Osteoblast (primary cell): ENCODE data around the gene FHDC1. TPM values are rescaled to one million over a fixed set of nuclear protein-coding genes. Genes with fewer than 3 reads are reported as not detected.
A peak's percentile ranks its signal among the peaks of the same experiment; 100 is the strongest.

Experiments used
- DNase-seq: peaks from one replicate; pipeline ENCODE4 v3.0.0; 2011; ENCODE audit warnings: low spot score, mixed read lengths; ENCODE audit not compliant: insufficient read length; ENCODE audit errors: missing footprints
- H2AFZ ChIP-seq: 2 replicates; pipeline ENCODE4 v1.6.0; 2011; ENCODE audit warnings: mild to moderate bottlenecking, low read length
- H3K27ac ChIP-seq: 2 replicates; pipeline ENCODE4 v1.5.1; 2011; ENCODE audit warnings: mild to moderate bottlenecking, low read depth, low read length, moderate library complexity
- H3K27me3 ChIP-seq: 2 replicates; pipeline ENCODE4 v1.6.0; 2012; ENCODE audit warnings: mild to moderate bottlenecking, control low read depth, inconsistent platforms, low read length, moderate library complexity; ENCODE audit not compliant: insufficient read depth
- H3K36me3 ChIP-seq: 2 replicates; pipeline ENCODE4 v1.5.1; 2011; ENCODE audit warnings: mild to moderate bottlenecking, low read length, control low read depth, moderate library complexity; ENCODE audit not compliant: insufficient read depth
- H3K4me1 ChIP-seq: 2 replicates; pipeline ENCODE4 v1.5.1; 2011; ENCODE audit warnings: mild to moderate bottlenecking, low read length, control low read depth, moderate library complexity; ENCODE audit not compliant: insufficient read depth
- H3K4me2 ChIP-seq: 2 replicates; pipeline ENCODE4 v1.6.0; 2011; ENCODE audit warnings: mild to moderate bottlenecking, low read length; ENCODE audit not compliant: insufficient read depth
- H3K4me3 ChIP-seq: fragments of 200-600 bp; sonication (generic); 3 replicates; pipeline ENCODE4 v1.5.1; 2012; ENCODE audit warnings: mild to moderate bottlenecking, low read length, inconsistent platforms; ENCODE audit not compliant: insufficient read depth
- H3K79me2 ChIP-seq: 2 replicates; pipeline ENCODE4 v1.6.0; 2012; ENCODE audit warnings: mild to moderate bottlenecking, low read length, control low read depth, inconsistent platforms; ENCODE audit not compliant: insufficient read depth
- H3K9me3 ChIP-seq: 2 replicates; pipeline ENCODE4 v1.5.1; 2011; ENCODE audit warnings: low read depth, low read length, control low read depth
- H4K20me1 ChIP-seq: 2 replicates; pipeline ENCODE4 v1.6.0; 2012; ENCODE audit warnings: mild to moderate bottlenecking, low read length, control low read depth; ENCODE audit not compliant: insufficient read depth
- total RNA-seq: library from RNA; depleted of rRNA; stranded (reverse); fragments of >200 nt; gene quantifications from 2 replicates; pipeline ENCODE4 v1.2.3, GENCODE V29; 2012
- TF ChIP-seq, protein P1 (sequence below): IDR thresholded peaks from 2 replicates; pipeline ENCODE4 v1.5.1; 2011; ENCODE audit warnings: mild to moderate bottlenecking, low read depth, low read length, moderate library complexity; ENCODE audit errors: extremely low read depth

FHDC1 gene
- total RNA-seq, 1 donor: 0.36 TPM

DNA sequence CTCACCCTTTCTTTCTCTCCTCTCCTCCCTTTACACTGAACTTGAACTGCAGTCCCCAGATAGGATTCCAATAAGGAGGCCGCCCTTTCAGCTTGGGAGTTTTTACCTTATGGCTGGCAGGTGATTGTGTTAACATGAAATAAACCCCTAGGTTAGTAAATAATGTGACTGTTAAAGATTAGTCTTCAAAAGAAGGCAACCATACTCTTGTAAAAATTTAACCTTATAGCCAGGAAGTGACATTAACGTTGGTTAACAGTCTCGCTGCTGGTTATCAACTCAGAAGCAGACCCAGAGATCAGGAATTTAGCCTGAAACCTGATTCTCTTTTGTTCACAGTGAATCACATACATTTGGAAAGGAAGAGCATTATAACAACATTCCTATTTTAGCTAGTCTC is 15.2 kb downstream of the FHDC1 start:
- no peak overlapping the region for H2AFZ ChIP-seq
- H3K79me2 ChIP-seq: no peaks in the 10 kb centered on the region
- H3K4me3 ChIP-seq: no peak overlapping the region
- no peaks in the 10 kb centered on the region for H3K9me3 ChIP-seq
- no peak for DNase-seq
- TF ChIP-seq, protein P1, sequence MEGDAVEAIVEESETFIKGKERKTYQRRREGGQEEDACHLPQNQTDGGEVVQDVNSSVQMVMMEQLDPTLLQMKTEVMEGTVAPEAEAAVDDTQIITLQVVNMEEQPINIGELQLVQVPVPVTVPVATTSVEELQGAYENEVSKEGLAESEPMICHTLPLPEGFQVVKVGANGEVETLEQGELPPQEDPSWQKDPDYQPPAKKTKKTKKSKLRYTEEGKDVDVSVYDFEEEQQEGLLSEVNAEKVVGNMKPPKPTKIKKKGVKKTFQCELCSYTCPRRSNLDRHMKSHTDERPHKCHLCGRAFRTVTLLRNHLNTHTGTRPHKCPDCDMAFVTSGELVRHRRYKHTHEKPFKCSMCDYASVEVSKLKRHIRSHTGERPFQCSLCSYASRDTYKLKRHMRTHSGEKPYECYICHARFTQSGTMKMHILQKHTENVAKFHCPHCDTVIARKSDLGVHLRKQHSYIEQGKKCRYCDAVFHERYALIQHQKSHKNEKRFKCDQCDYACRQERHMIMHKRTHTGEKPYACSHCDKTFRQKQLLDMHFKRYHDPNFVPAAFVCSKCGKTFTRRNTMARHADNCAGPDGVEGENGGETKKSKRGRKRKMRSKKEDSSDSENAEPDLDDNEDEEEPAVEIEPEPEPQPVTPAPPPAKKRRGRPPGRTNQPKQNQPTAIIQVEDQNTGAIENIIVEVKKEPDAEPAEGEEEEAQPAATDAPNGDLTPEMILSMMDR: no peak
- no peak overlapping the region for H3K4me2 ChIP-seq
- H4K20me1 ChIP-seq: no peaks in the 10 kb centered on the region
- no peaks in the 10 kb centered on the region for H3K36me3 ChIP-seq
- peaks cover 36% of the 10 kb centered on the region for H3K27me3 ChIP-seq
- no peaks in the 10 kb centered on the region for H3K4me1 ChIP-seq
- no peak overlapping the region for H3K27ac ChIP-seq

DNA sequence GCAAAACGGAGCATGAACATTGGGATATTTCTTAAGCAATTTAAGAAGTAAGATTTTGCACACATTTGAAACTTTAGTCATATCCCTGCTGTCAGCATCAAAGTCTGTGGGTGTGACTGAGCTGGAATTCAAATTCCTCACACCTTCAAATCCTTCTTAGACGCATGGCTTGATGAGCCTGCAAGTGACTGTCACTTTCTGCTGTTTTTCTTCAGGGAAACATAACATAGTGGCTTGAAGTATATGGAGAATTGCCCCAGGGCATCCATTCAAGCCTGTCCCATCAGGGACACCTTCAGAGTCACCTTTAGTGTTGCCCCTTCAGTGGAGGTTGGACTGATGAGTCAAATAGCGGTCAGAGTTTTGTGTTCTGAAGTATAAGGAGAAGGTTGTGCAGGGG is 17.4 kb downstream of the FHDC1 start:
- H3K4me3 ChIP-seq: no peak overlapping the region
- no peak overlapping the region for H2AFZ ChIP-seq
- H3K4me1 ChIP-seq: no peaks in the 10 kb centered on the region
- no peaks in the 10 kb centered on the region for H4K20me1 ChIP-seq
- DNase-seq: no peak
- no peak overlapping the region for H3K27ac ChIP-seq
- H3K9me3 ChIP-seq: no peaks in the 10 kb centered on the region
- peaks cover 23% of the 10 kb centered on the region for H3K27me3 ChIP-seq
- no peak overlapping the region for H3K4me2 ChIP-seq
- H3K36me3 ChIP-seq: no peaks in the 10 kb centered on the region
- no peaks in the 10 kb centered on the region for H3K79me2 ChIP-seq
- TF ChIP-seq, protein P1: no peak

GRCh38 chr4:152954741-152955140 is 18.6 kb downstream of the FHDC1 start:
- no peaks in the 10 kb centered on the region for H3K4me1 ChIP-seq
- DNase-seq: no peak
- no peak overlapping the region for H3K4me2 ChIP-seq
- no peaks in the 10 kb centered on the region for H4K20me1 ChIP-seq
- H3K9me3 ChIP-seq: no peaks in the 10 kb centered on the region
- TF ChIP-seq, protein P1: no peak
- no peaks in the 10 kb centered on the region for H3K79me2 ChIP-seq
- no peak overlapping the region for H2AFZ ChIP-seq
- H3K36me3 ChIP-seq: no peaks in the 10 kb centered on the region
- peaks cover 18% of the 10 kb centered on the region for H3K27me3 ChIP-seq
- no peak overlapping the region for H3K4me3 ChIP-seq
- no peak overlapping the region for H3K27ac ChIP-seq

DNA sequence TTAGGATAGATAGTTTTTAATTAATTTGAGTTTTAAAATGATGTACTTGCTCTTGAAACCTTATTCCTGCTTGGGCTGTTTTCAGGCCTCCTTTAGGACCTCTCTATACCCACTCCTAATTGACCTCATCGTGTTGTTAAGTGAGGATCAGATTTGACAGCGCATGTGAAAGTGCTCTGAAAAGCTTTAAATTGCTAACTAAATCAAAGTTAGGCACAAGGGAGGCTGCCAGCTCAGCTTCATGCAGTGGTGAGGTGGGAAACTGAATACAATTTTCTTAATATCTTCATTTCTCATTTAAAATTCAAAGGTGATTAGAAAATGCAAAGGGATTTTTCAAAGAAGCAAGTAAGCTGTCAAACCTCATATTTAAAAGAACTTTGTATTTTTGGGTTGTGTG is 20.0 kb downstream of the FHDC1 start:
- Histone ChIP-seq H3K27me3 (peaks cover 4% of the 10 kb centered on the region), H3K79me2 (no peaks in the 10 kb centered on the region), H4K20me1 (no peaks in the 10 kb centered on the region), H3K27ac (no peak overlapping the region), H3K36me3 (no peaks in the 10 kb centered on the region), H3K4me3 (no peak overlapping the region), H3K9me3 (no peaks in the 10 kb centered on the region), H3K4me2 (peak overlapping the region; percentile 22), H3K4me1 (peaks cover 3% of the 10 kb centered on the region), H2AFZ (no peak overlapping the region)
- TF ChIP-seq, protein P1: no peak
- DNase-seq: no peak
